ENCODE data around the gene SPATA31A6.
"Not testable (repeated sequence)": the region's sequence is repeated elsewhere in the genome, so short reads cannot be mapped to it uniquely, and the experiment has no call there.

Gene SPATA31A6

DNA sequence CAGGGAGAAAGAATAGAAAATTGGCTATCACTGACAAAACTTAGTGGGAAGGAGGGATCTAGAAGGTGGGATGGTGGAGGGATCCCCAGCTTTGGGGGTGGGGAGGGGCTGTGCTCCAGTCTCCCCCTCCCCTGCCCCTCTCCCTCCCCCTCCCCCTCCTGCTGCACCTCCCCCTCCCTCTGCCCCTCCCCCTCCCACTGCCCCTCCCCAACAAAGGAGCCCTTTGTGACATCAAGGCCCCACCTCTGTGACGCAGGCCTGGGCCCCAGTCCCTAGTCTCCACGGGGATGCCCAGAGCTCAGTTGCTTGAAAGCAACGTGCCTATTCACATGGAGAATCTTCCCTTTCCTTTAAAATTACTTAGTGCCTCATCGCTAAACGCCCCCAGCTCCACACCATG, at the start of gene SPATA31A6:
SPATA31A6 (plus strand) TSS at position 301 of the 400 bp plus-strand sequence; CDS start at position 330, 29 bp downstream.
- H3K9ac ChIP-seq (ENCODE audit: insufficient read length); H3K36me3 ChIP-seq (ENCODE audit: insufficient read depth, low read length); H3K9me3 ChIP-seq (ENCODE audit: low read depth, low read length); H3K4me3 ChIP-seq; DNase-seq (ENCODE audit: low read depth, low spot score); H3K27ac ChIP-seq: not testable (repeated sequence)

DNA sequence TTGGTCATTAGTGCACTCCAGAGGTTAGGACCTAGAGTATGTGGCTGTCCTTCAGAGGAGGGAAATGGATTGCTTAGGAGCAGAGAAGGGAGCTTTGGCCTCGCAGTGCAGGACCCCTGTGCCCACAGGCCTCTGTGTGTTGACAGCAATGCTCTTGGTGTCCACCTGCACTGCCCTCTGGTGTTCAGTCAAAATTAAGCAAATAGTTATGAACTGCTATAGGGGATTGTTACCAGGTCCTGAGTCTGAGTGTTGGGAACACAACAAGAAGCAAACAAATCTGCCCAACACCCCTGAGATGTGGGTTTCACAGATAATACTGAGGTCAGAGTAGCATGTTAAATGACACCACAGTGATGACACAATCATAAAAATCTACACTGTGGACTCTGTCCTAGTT, 23.2 kb upstream of the SPATA31A6 start:
- H3K36me3 ChIP-seq (ENCODE audit: insufficient read depth, low read length); H3K27ac ChIP-seq; H3K9ac ChIP-seq (ENCODE audit: insufficient read length); H3K4me3 ChIP-seq; H3K9me3 ChIP-seq (ENCODE audit: low read depth, low read length); DNase-seq (ENCODE audit: low read depth, low spot score): not testable (repeated sequence)

DNA sequence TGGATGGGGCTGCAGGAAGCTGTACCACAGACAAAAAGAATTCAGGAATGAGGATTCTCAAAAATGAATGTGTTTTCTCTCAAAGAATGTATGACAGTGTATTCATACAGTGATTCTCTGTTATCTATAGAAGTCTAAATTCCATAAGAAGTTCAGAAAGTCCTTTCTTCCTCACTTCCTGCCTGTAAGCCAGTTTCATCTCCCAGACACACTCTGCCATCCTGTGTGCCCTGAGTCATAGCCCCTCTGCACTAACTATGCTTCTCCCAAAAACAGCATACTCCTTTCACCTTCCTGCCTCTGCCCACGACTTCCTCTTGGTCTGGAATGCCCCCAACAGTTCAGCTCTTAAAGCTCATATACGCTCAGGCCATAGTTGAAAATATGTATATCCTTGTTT, 36.4 kb downstream of the SPATA31A6 start:
- H3K36me3 ChIP-seq (ENCODE audit: insufficient read depth, low read length); DNase-seq (ENCODE audit: low read depth, low spot score); H3K27ac ChIP-seq: not testable (repeated sequence)

DNA sequence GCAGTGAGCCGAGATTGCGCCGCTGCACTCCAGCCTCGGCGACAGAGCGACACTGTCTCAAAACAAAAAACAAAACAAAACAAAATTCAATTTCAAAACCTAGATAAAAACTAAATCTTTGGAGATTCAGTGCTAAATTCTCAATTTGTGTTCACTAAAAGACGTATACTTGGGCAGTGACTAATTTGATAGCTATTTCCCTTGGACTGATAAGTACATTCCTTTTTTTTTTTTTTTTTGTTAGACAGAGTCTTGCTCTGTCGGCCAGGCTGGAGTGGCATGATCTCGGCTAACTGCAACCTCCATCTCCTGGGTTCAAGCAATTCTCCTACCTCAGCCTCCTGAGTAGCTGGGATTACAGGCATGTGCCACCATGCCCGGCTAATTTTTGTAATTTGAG, 39.8 kb downstream of the SPATA31A6 start:
- not testable (repeated sequence) for H3K4me3 ChIP-seq; H3K9me3 ChIP-seq (ENCODE audit: low read depth, low read length); H3K9ac ChIP-seq (ENCODE audit: insufficient read length); DNase-seq (ENCODE audit: low read depth, low spot score); H3K36me3 ChIP-seq (ENCODE audit: insufficient read depth, low read length); H3K27ac ChIP-seq

More for the DNA sequence above, 36.4 kb downstream of the SPATA31A6 start:
- H3K9me3 ChIP-seq (ENCODE audit: low read depth, low read length); H3K4me3 ChIP-seq; H3K9ac ChIP-seq (ENCODE audit: insufficient read length): not testable (repeated sequence)

DNA sequence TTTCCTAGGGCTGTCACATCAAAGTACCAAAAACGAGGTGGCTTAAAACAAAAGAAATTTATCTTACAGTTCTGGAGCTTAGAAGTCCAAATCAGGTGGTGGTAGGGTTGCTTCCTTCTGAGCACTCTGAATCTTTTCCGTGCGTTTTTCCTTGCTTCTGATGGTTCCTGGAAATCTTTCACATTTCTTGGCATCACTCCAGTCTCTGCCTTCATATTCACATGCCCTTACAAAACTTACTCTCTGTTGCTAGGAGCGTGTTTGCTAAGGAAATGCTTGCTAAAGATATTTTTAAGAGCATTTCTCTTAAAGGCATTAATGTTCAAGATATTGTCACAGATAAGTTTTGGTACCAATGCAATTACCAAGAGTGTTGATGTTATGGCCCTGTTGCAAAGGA, 49.6 kb downstream of the SPATA31A6 start:
- DNase-seq (ENCODE audit: low read depth, low spot score); H3K9me3 ChIP-seq (ENCODE audit: low read depth, low read length); H3K36me3 ChIP-seq (ENCODE audit: insufficient read depth, low read length); H3K27ac ChIP-seq; H3K4me3 ChIP-seq; H3K9ac ChIP-seq (ENCODE audit: insufficient read length): not testable (repeated sequence)

DNA sequence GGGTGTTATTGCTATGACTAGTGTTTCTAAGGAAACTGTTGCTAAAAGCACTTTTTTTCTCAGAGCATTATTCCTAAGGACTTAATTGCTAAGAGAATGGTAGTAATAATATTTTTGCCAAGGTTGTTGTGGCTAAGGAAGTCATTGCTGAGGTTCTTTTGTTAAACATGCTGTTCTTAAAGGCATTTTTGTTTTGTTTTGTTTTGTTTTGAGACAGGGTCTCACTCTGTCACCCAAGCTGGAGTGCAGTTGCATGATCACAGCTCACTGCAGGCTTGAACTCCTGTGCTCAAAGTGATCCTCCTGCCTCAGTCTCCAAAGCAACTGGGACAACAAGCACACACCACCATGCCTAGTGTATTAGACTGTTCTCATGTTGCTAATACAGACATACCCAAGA, 51.2 kb downstream of the SPATA31A6 start:
- H3K4me3 ChIP-seq; DNase-seq (ENCODE audit: low read depth, low spot score); H3K9me3 ChIP-seq (ENCODE audit: low read depth, low read length); H3K9ac ChIP-seq (ENCODE audit: insufficient read length); H3K27ac ChIP-seq; H3K36me3 ChIP-seq (ENCODE audit: insufficient read depth, low read length): not testable (repeated sequence)

DNA sequence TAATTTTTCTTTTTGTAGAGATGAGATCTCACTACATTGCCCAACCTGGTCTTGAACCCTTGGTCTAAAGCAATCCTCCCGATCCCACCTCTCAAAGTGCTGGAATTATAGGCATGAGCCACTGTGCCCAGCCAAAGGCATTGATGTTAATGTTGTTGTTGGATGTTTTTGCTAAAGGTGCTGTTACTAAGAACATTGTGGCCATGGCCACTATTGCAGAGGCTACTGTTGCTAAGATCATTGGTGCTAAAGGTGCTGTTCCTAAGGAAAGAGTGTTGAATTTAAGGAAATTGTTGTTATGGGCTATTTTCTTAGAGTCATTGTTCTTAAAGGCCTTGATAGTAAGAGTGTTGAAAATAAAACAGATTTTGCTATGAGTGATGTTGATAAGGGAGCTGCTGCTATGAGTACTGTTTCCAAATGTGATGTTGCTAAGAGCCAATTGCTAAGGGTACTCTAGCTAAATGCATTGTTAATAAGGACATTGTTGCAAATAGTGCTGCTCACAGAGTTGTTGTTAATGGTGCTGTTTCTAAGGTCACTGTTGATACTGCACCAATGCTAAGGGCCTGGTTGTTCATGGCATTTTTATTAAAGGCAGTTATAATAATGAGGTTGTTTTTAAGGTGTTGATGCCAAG, 52.0 kb downstream of the SPATA31A6 start:
- H3K36me3 ChIP-seq (ENCODE audit: insufficient read depth, low read length); H3K9ac ChIP-seq (ENCODE audit: insufficient read length); H3K9me3 ChIP-seq (ENCODE audit: low read depth, low read length); DNase-seq (ENCODE audit: low read depth, low spot score); H3K4me3 ChIP-seq; H3K27ac ChIP-seq: not testable (repeated sequence)

DNA sequence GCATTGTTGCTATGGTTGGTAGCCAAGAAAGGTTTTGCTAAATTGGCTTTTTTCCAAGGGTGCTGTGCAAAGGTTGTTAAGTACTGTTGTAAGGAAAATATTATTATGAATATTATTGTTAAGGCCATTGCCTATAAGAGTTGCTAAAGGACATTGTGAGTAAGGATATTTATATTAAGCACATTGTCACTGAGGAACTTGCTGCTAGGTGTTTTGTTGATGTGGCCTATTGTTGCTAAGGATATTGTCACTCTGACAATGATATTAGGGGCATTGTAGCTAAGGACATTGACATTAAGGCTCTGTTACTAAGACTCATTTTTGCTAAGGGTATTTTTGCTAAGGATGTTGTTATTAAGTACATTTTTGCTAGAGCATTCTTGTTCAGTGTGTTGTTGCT, 52.6 kb downstream of the SPATA31A6 start:
- not testable (repeated sequence) for DNase-seq (ENCODE audit: low read depth, low spot score); H3K36me3 ChIP-seq (ENCODE audit: insufficient read depth, low read length); H3K9me3 ChIP-seq (ENCODE audit: low read depth, low read length); H3K27ac ChIP-seq; H3K9ac ChIP-seq (ENCODE audit: insufficient read length); H3K4me3 ChIP-seq

DNA sequence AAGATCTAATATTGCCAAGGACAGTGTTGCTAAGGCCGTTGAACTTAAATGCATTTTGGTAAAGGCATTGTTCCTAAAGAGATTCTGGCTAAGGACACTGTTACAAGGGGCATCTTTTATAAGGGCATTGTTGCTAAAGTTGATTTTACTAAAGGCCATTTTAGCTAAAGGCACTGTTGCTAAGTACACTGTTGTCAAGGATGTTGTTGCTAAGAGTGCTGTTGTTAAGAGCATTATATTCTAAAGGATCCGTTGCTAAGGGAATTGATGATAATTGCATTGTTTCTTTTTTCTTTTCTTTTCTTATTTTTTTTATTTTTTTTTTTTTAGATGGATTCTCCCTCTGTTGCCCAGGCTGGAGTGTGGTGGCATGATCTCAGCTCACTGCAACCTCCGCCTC, 53.9 kb downstream of the SPATA31A6 start:
- not testable (repeated sequence) for H3K9me3 ChIP-seq (ENCODE audit: low read depth, low read length); H3K36me3 ChIP-seq (ENCODE audit: insufficient read depth, low read length); H3K27ac ChIP-seq; H3K4me3 ChIP-seq; H3K9ac ChIP-seq (ENCODE audit: insufficient read length); DNase-seq (ENCODE audit: low read depth, low spot score)

DNA sequence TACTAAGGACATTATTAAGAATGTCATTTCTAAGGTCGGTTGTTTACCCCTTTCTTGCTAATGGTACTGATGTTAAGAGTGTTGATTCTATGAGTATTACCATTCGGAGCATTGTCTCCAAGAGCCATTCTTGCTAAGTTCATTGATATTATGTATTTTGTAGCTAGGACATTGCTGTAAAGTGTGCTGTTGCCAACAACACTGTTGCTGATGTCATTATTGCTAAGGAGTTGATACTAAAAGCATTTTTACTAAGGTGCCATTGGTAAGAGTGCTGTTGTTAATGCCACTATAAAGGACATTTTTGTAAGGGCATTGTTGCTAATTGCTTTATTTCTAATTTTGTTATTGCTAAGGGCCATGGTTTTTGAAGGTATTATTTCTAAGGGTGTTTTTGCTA, 55.4 kb downstream of the SPATA31A6 start:
- not testable (repeated sequence) for H3K27ac ChIP-seq; H3K36me3 ChIP-seq (ENCODE audit: insufficient read depth, low read length); H3K9me3 ChIP-seq (ENCODE audit: low read depth, low read length); H3K4me3 ChIP-seq; H3K9ac ChIP-seq (ENCODE audit: insufficient read length); DNase-seq (ENCODE audit: low read depth, low spot score)
